ENCODE data around the gene PPOX. TPM values are rescaled to one million over a fixed set of nuclear protein-coding genes. Genes with fewer than 3 reads are reported as not detected.

The PPOX gene
- polyA plus RNA-seq, 4 donors = 34.6 to 62.0 (median 49.4) TPM

GRCh38 chr1:161218301-161219077 lies 52.3 kb downstream of the PPOX start:
- DNase-seq (ENCODE audit: low read depth in 4 of 4, low spot score in 2 of 4) = no peak

DNA sequence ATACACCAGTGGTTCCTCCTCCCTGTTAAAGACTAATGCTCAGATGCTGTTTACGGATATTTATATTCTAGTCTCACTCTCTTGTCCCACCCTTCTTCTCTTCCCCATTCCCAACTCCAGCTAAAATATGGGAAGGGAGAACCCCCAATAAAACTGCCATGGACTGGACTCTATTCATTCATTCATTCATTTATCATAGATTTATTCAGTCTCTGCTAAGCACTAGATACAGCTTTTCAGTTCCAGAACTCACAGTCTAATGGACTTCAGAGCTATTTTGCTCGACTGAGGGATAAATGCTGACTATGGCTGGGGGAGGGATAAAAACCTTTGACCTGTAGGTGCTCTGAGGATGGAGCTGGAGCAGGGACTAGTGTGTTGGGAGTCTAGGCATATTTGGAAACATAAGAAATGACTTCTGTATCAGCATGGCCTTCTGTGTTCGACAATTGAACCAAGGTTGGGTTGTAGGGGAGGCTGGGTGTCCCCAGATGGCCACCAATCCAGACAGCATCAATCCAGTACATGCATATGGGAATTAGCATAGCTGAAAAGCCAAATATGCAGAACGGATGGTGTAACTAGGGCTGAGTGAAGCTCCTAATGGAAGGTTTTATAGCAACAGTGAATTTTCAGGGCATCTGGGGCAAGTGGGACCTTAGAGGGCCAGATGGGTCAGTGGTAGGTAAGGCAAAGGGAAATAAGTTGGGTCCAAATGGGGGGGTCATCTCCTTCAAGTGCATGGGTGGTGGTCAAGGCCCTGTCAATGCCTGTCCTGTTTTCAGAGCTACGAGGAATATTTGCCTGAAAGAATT lies 53.1 kb downstream of the PPOX start:
- DNase-seq (ENCODE audit: low read depth in 4 of 4, low spot score in 2 of 4) = no peak

GRCh38 chr1:161220002-161220401 lies 53.8 kb downstream of the PPOX start:
- DNase-seq (ENCODE audit: low read depth in 4 of 4, low spot score in 2 of 4) = no peak

Other genes starting within 250 kb of the PPOX start
- not detected for gene ITLN2, start 211.6 kb upstream of the PPOX start, polyA plus RNA-seq (ENCODE audit: insufficient read length in 4 of 4)
- gene F11R, start 145.3 kb upstream of the PPOX start, polyA plus RNA-seq (ENCODE audit: insufficient read length in 4 of 4) = 100 to 1,000 TPM in 1 of 4 donors, 10 to 100 TPM in 3; 76.1 to 101 (median 82.1) TPM
- 10 to 100 TPM; 52.0 to 76.1 (median 67.5) TPM for gene TSTD1, start 127.5 kb upstream of the PPOX start, polyA plus RNA-seq (ENCODE audit: insufficient read length in 4 of 4)
- gene USF1, start 120.4 kb upstream of the PPOX start, polyA plus RNA-seq (ENCODE audit: insufficient read length in 4 of 4) = 10 to 100 TPM; 55.6 to 69.0 (median 60.4) TPM
- gene ARHGAP30, start 96.5 kb upstream of the PPOX start, polyA plus RNA-seq (ENCODE audit: insufficient read length in 4 of 4) = 1 to 10 TPM; 1.8 to 2.6 (median 2.0) TPM
- gene NECTIN4, start 76.9 kb upstream of the PPOX start, polyA plus RNA-seq (ENCODE audit: insufficient read length in 4 of 4) = 1 to 10 TPM; 2.1 to 4.8 (median 4.3) TPM
- gene KLHDC9, start 68.1 kb upstream of the PPOX start, polyA plus RNA-seq (ENCODE audit: insufficient read length in 4 of 4) = 10 to 100 TPM; 14.9 to 21.5 (median 16.4) TPM
- gene PFDN2, start 48.4 kb upstream of the PPOX start, polyA plus RNA-seq (ENCODE audit: insufficient read length in 4 of 4) = 10 to 100 TPM; 71.1 to 85.7 (median 77.7) TPM
- 10 to 100 TPM; 45.3 to 57.5 (median 51.8) TPM for gene NIT1, start 48.3 kb upstream of the PPOX start, polyA plus RNA-seq (ENCODE audit: insufficient read length in 4 of 4)
- gene DEDD, start 33.8 kb upstream of the PPOX start, polyA plus RNA-seq (ENCODE audit: insufficient read length in 4 of 4) = 10 to 100 TPM; 43.1 to 57.7 (median 48.1) TPM
- gene UFC1, start 12.4 kb upstream of the PPOX start, polyA plus RNA-seq (ENCODE audit: insufficient read length in 4 of 4) = 100 to 1,000 TPM; 124 to 175 (median 145) TPM
- gene USP21, start 6.9 kb upstream of the PPOX start, polyA plus RNA-seq (ENCODE audit: insufficient read length in 4 of 4) = 10 to 100 TPM; 45.6 to 61.0 (median 50.3) TPM
- gene B4GALT3, start 11.1 kb downstream of the PPOX start, polyA plus RNA-seq (ENCODE audit: insufficient read length in 4 of 4) = 10 to 100 TPM; 36.7 to 49.3 (median 41.3) TPM
- gene ADAMTS4, start 32.6 kb downstream of the PPOX start, polyA plus RNA-seq (ENCODE audit: insufficient read length in 4 of 4) = 1 to 10 TPM in 2 of 4 donors, under 1 TPM in 2; 0.72 to 1.6 (median 1.1) TPM
- 100 to 1,000 TPM; 178 to 218 (median 200) TPM for gene NDUFS2, start 35.9 kb downstream of the PPOX start, polyA plus RNA-seq (ENCODE audit: insufficient read length in 4 of 4)
- 10 to 100 TPM in 3 of 4 donors, 1 to 10 TPM in 1; 10.0 to 16.1 (median 11.8) TPM for gene FCER1G, start 48.9 kb downstream of the PPOX start, polyA plus RNA-seq (ENCODE audit: insufficient read length in 4 of 4)
- gene APOA2, start 57.2 kb downstream of the PPOX start, polyA plus RNA-seq (ENCODE audit: insufficient read length in 4 of 4) = 100 to 1,000 TPM in 1 of 4 donors, under 1 TPM in 1, not detected in 2; 0.43 to 120 TPM
- gene TOMM40L, start 59.6 kb downstream of the PPOX start, polyA plus RNA-seq (ENCODE audit: insufficient read length in 4 of 4) = 10 to 100 TPM; 12.7 to 16.9 (median 15.0) TPM
- gene NR1I3, start 71.8 kb downstream of the PPOX start, polyA plus RNA-seq (ENCODE audit: insufficient read length in 4 of 4) = 1 to 10 TPM; 1.9 to 4.4 (median 3.6) TPM
- gene PCP4L1, start 92.3 kb downstream of the PPOX start, polyA plus RNA-seq (ENCODE audit: insufficient read length in 4 of 4) = 1 to 10 TPM; 1.3 to 2.1 (median 1.4) TPM
- 1 to 10 TPM; 3.7 to 5.7 (median 4.8) TPM for gene MPZ, start 143.5 kb downstream of the PPOX start, polyA plus RNA-seq (ENCODE audit: insufficient read length in 4 of 4)
- gene SDHC, start 148.0 kb downstream of the PPOX start, polyA plus RNA-seq (ENCODE audit: insufficient read length in 4 of 4) = 100 to 1,000 TPM; 229 to 284 (median 257) TPM
- gene CFAP126, start 201.4 kb downstream of the PPOX start, polyA plus RNA-seq (ENCODE audit: insufficient read length in 4 of 4) = 10 to 100 TPM; 10.3 to 14.0 (median 12.5) TPM

Measured in left renal cortex interstitium (tissue), 4 donors.